KOPT-K1 (cell line): Measurements from ENCODE around the gene PDCD2L.
"Not testable (repeated sequence)": the region's sequence is repeated elsewhere in the genome, so short reads cannot be mapped to it uniquely, and the experiment has no call there.

ENCODE experiments used
- H3K27ac ChIP-seq: fragments of 200-600 bp; sonication (generic); 2 replicates; pipeline ENCODE4 v1.5.1; 2016; ENCODE audit warnings: antibody characterized with exemption, mild to moderate bottlenecking, low read depth, low read length; ENCODE audit not compliant: poor library complexity, severe bottlenecking
- H3K36me3 ChIP-seq: fragments of 200-600 bp; sonication (generic); 2 replicates; pipeline ENCODE4 v1.5.1; 2017; ENCODE audit warnings: antibody characterized with exemption, mild to moderate bottlenecking, low read length, moderate library complexity; ENCODE audit not compliant: insufficient read depth
- H3K9me3 ChIP-seq: fragments of 200-600 bp; sonication (generic); 2 replicates; pipeline ENCODE4 v1.5.1; 2017; ENCODE audit warnings: antibody characterized with exemption, low read length, mild to moderate bottlenecking; ENCODE audit not compliant: insufficient read depth, poor library complexity, severe bottlenecking

PDCD2L gene

GRCh38 chr19:34459614-34460013, 55.4 kb downstream of the PDCD2L start:
- H3K9me3 ChIP-seq: no peaks in the 10 kb centered on the region
- no peak overlapping the region for H3K27ac ChIP-seq
- H3K36me3 ChIP-seq: peaks cover 96% of the 10 kb centered on the region

- H3K9me3 ChIP-seq: no peaks in the 10 kb centered on the region
- H3K36me3 ChIP-seq: peaks cover 97% of the 10 kb centered on the region
- H3K27ac ChIP-seq: no peak overlapping the region
These were observed 57.3 kb downstream of the PDCD2L start for GRCh38 chr19:34461375-34462100.

DNA sequence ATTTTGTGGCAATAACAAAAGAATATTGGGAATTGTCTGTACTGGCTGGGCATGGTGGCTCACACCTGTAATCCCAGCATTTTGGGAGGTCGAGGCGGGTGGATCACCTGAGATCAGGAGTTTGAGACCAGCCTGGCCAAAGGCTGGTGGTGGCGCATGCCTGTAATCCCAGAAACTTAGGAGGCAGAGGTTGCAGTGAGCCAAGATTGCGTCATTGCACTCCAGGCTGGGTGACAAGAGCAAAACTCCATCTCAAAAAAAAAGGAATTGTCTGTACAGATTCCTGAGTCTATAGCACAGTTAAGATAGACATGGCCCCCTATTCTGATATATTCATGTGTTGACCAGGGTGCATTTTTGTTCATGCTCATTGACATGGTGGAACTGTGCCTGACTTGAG, 60.6 kb downstream of the PDCD2L start:
- not testable (repeated sequence) for H3K9me3 ChIP-seq, H3K27ac ChIP-seq
- H3K36me3 ChIP-seq: peaks cover 100% of the 10 kb centered on the region

DNA sequence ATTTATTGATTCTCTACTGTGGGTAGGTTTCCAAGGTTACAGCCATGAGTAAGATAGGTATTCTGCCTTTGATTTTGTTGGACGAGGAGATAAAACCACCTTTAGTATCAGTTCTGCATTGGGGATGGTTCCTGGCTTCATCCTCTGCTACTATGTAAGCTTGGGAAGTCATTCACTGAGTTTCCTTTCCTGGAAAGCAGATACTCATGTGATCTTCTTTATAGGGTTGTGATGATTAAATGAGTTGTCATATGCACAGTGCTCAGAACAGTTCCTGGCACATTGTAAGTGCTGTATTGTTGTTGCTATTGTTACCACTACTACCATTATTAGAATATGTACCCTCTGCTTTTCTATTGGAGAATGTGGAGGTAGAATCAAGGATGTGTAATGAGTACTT, 64.2 kb downstream of the PDCD2L start:
- Histone ChIP-seq H3K9me3 (no peaks in the 10 kb centered on the region), H3K27ac (no peak overlapping the region), H3K36me3 (peaks cover 100% of the 10 kb centered on the region)

DNA sequence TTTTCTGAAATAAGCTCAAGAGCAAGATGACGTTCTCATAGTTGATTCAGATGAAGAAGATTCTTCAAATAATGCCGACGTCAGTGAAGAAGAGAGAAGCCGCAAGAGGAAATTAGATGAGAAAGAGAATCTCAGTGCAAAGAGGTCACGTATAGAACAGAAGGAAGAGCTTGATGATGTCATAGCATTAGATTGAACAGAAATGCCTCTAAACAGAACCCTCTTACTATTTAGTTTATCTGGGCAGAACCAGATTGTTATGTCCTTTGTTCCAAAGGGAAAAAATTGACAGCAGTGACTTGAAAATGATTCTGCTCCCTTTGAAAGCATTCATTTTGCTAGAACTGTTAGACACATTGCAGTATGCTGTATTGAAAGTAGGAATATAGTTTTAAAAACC, 64.8 kb downstream of the PDCD2L start:
- H3K9me3 ChIP-seq, H3K27ac ChIP-seq: not testable (repeated sequence)
- H3K36me3 ChIP-seq: peaks cover 100% of the 10 kb centered on the region

DNA sequence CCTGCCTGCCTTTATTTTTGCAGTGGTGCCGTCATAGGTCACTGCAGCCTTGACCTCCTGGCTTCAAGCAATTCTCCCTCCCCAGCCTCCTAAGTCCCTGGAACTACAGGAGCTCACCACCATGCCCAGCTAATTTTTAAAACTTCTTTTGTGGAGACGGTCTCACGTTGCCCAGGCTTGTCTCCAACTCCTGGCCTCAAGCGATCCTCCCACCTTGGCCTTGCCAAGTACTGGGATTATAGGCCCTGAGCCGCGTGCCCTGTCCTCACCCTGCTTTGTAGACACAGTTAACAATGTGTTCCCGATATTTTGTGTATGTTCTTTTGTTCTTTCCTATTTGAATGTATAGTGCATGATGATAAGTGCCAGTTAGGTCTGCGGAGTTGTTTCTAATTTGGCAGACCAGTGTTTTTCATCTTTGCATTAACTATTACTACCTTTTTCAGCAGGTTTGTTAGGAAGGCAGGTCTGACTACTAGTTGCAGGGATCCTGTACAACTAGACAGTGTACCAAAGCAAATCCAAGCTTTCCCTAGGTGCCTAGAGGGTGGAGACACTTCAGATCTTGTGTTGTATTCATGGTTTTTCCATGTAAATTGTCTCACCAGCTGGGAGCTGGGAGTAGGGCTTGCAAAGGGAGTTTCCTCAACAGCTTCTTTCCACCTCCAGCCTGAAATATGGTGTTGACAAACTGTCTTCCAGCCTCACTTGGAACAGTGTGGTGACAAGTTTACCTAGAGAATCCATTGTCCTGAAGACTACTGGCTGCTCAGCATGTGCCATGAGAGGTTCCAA, 67.9 kb downstream of the PDCD2L start:
- H3K27ac ChIP-seq: no peak overlapping the region
- peaks cover 73% of the 10 kb centered on the region for H3K36me3 ChIP-seq
- no peaks in the 10 kb centered on the region for H3K9me3 ChIP-seq

- H3K27ac ChIP-seq: no peak overlapping the region
- peaks cover 50% of the 10 kb centered on the region for H3K36me3 ChIP-seq
- H3K9me3 ChIP-seq: no peaks in the 10 kb centered on the region
These were observed 70.2 kb downstream of the PDCD2L start for GRCh38 chr19:34474233-34474989.

- H3K36me3 ChIP-seq: peaks cover 41% of the 10 kb centered on the region
- no peak overlapping the region for H3K27ac ChIP-seq
These were observed 71.1 kb downstream of the PDCD2L start for GRCh38 chr19:34475026-34475974.

More at GRCh38 chr19:34475026-34475974, 71.1 kb downstream of the PDCD2L start:
- no peaks in the 10 kb centered on the region for H3K9me3 ChIP-seq
